Neutrophil (primary cell): ENCODE data around the gene CPSF4.

Source experiments
- H3K27ac ChIP-seq: fragments of 200-600 bp; sonication (generic); 2 replicates; pipeline ENCODE4 v1.5.1; 2016; ENCODE audit warnings: mild to moderate bottlenecking, moderate library complexity
- H3K27me3 ChIP-seq: fragments of 200-600 bp; sonication (generic); 2 replicates; pipeline ENCODE4 v1.6.0; 2016; ENCODE audit warnings: mild to moderate bottlenecking
- H3K36me3 ChIP-seq: fragments of 200-600 bp; sonication (generic); 2 replicates; pipeline ENCODE4 v1.5.1; 2017
- H3K4me1 ChIP-seq, 2 experiments: fragments of 200-600 bp in 1 of 2; sonication (generic) in 1 of 2; 1 replicate in 1 of 2; 2 replicates in 1 of 2; pipeline versions ENCODE4 v1.5.1 to v1.6.1; 2013 to 2016; ENCODE audit warnings: low read depth in 1 of 2, low read length in 1 of 2, mild to moderate bottlenecking in 1 of 2, moderate library complexity in 1 of 2; ENCODE audit not compliant: control insufficient read depth in 1 of 2, insufficient read depth in 1 of 2
- H3K4me3 ChIP-seq, 2 experiments: fragments of 200-600 bp in 1 of 2; sonication (generic) in 1 of 2; 1 replicate in 1 of 2; 2 replicates in 1 of 2; pipeline ENCODE4 v1.5.1; 2013 to 2016; ENCODE audit warnings: low read depth in 1 of 2, low read length in 1 of 2, mild to moderate bottlenecking in 1 of 2, moderate library complexity in 1 of 2
- H3K9me3 ChIP-seq: fragments of 200-600 bp; sonication (generic); 2 replicates; pipeline ENCODE4 v1.5.1; 2016
- TF ChIP-seq, protein P1 (sequence below): fragments of 200-600 bp; sonication (generic); IDR thresholded peaks from 2 replicates; pipeline ENCODE4 v1.5.1; 2016; ENCODE audit warnings: antibody characterized with exemption

The CPSF4 gene

GRCh38 chr7:99420213-99420612, 18.5 kb upstream of the CPSF4 start:
- H3K36me3 ChIP-seq, result peaks cover 73% of the 10 kb centered on the region
- no peaks in the 10 kb centered on the region for H3K4me1 ChIP-seq
- H3K27me3 ChIP-seq, result no peaks in the 10 kb centered on the region
- TF ChIP-seq, protein P1, sequence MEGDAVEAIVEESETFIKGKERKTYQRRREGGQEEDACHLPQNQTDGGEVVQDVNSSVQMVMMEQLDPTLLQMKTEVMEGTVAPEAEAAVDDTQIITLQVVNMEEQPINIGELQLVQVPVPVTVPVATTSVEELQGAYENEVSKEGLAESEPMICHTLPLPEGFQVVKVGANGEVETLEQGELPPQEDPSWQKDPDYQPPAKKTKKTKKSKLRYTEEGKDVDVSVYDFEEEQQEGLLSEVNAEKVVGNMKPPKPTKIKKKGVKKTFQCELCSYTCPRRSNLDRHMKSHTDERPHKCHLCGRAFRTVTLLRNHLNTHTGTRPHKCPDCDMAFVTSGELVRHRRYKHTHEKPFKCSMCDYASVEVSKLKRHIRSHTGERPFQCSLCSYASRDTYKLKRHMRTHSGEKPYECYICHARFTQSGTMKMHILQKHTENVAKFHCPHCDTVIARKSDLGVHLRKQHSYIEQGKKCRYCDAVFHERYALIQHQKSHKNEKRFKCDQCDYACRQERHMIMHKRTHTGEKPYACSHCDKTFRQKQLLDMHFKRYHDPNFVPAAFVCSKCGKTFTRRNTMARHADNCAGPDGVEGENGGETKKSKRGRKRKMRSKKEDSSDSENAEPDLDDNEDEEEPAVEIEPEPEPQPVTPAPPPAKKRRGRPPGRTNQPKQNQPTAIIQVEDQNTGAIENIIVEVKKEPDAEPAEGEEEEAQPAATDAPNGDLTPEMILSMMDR, result no peak
- no peak overlapping the region for H3K27ac ChIP-seq
- H3K9me3 ChIP-seq, result no peaks in the 10 kb centered on the region
- no peak overlapping the region for H3K4me3 ChIP-seq

GRCh38 chr7:99420986-99421385, 17.8 kb upstream of the CPSF4 start:
- Histone ChIP-seq H3K9me3 (no peaks in the 10 kb centered on the region), H3K27ac (no peak overlapping the region), H3K4me3 (no peak overlapping the region), H3K36me3 (peaks cover 66% of the 10 kb centered on the region), H3K4me1 (no peaks in the 10 kb centered on the region), H3K27me3 (no peaks in the 10 kb centered on the region)
- TF ChIP-seq, protein P1, result no peak

GRCh38 chr7:99422186-99422585, 16.6 kb upstream of the CPSF4 start:
- H3K4me3 ChIP-seq, result no peak overlapping the region
- TF ChIP-seq, protein P1, result no peak
- H3K4me1 ChIP-seq, result no peaks in the 10 kb centered on the region
- no peaks in the 10 kb centered on the region for H3K9me3 ChIP-seq
- no peak overlapping the region for H3K27ac ChIP-seq
- H3K27me3 ChIP-seq, result no peaks in the 10 kb centered on the region
- H3K36me3 ChIP-seq, result peaks cover 54% of the 10 kb centered on the region

- Histone ChIP-seq H3K36me3 (peaks cover 49% of the 10 kb centered on the region), H3K9me3 (no peaks in the 10 kb centered on the region)
Measured at GRCh38 chr7:99422625-99423024, 16.1 kb upstream of the CPSF4 start.

GRCh38 chr7:99424932-99425730, 13.6 kb upstream of the CPSF4 start:
- Histone ChIP-seq H3K9me3 (no peaks in the 10 kb centered on the region), H3K4me1 (no peaks in the 10 kb centered on the region), H3K4me3 (no peak overlapping the region), H3K27me3 (no peaks in the 10 kb centered on the region), H3K36me3 (peaks cover 40% of the 10 kb centered on the region), H3K27ac (no peak overlapping the region)
- TF ChIP-seq, protein P1, result no peak

More at GRCh38 chr7:99422625-99423024, 16.1 kb upstream of the CPSF4 start:
- Histone ChIP-seq H3K4me1 (no peaks in the 10 kb centered on the region), H3K4me3 (no peak overlapping the region), H3K27me3 (no peaks in the 10 kb centered on the region), H3K27ac (no peak overlapping the region)
- TF ChIP-seq, protein P1, result no peak
